WTC11 (cell line): ENCODE results near the gene SMCO1.
A peak's percentile ranks its signal among the peaks of the same experiment; 100 is the strongest.

Experiments
- TF ChIP-seq, protein P1 (sequence below): fragments of 200-600 bp; IDR thresholded peaks from 2 replicates; pipeline ENCODE4 v1.8.0; 2022; ENCODE audit warnings: antibody characterized with exemption
- TF ChIP-seq, protein P2 (sequence below): sonication (generic); formaldehyde crosslinking; conservative IDR thresholded peaks from 2 replicates; pipeline ENCODE4 v1.8.1; 2022; ENCODE audit warnings: mild to moderate bottlenecking, missing genetic modification reagents
- TF ChIP-seq, protein P3 (sequence below): sonication (generic); formaldehyde crosslinking; IDR thresholded peaks from 2 replicates; pipeline ENCODE4 v1.8.1; 2023; ENCODE audit warnings: mild to moderate bottlenecking, missing genetic modification reagents

DNA sequence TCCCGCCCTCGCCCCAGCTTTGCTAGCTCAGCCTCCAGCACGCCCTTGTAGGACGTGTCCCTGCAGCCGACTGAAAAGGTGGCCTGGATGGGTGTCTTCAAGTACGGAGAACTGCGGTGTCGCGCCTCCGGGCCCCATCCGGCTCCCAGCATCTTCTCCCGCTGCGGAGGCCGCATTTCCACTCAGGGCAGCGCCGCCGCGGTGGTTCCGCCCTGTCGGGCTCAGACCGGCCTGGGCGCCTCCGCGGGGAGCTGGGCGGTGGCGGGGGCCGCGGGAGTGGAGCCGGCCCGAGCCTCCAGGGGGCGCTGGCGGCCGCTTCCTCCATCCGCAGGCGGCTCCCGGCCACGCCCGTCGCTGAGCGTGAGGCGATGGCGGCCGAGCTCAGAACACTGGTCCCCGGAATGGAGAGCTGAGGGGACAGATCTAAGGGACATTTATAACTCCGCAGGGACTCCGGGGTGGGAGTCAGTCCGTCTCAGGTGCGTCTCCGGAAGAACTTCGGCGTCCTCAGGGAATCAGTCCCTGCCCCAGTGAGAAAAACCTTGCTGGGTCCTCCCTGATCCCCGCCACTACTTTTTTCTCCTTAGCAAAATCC, 13.6 kb upstream of the SMCO1 start:
- TF ChIP-seq, protein P1, sequence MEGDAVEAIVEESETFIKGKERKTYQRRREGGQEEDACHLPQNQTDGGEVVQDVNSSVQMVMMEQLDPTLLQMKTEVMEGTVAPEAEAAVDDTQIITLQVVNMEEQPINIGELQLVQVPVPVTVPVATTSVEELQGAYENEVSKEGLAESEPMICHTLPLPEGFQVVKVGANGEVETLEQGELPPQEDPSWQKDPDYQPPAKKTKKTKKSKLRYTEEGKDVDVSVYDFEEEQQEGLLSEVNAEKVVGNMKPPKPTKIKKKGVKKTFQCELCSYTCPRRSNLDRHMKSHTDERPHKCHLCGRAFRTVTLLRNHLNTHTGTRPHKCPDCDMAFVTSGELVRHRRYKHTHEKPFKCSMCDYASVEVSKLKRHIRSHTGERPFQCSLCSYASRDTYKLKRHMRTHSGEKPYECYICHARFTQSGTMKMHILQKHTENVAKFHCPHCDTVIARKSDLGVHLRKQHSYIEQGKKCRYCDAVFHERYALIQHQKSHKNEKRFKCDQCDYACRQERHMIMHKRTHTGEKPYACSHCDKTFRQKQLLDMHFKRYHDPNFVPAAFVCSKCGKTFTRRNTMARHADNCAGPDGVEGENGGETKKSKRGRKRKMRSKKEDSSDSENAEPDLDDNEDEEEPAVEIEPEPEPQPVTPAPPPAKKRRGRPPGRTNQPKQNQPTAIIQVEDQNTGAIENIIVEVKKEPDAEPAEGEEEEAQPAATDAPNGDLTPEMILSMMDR = peak; percentile 81
- TF ChIP-seq, protein P2, sequence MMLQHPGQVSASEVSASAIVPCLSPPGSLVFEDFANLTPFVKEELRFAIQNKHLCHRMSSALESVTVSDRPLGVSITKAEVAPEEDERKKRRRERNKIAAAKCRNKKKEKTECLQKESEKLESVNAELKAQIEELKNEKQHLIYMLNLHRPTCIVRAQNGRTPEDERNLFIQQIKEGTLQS = no peak
- TF ChIP-seq, protein P3, sequence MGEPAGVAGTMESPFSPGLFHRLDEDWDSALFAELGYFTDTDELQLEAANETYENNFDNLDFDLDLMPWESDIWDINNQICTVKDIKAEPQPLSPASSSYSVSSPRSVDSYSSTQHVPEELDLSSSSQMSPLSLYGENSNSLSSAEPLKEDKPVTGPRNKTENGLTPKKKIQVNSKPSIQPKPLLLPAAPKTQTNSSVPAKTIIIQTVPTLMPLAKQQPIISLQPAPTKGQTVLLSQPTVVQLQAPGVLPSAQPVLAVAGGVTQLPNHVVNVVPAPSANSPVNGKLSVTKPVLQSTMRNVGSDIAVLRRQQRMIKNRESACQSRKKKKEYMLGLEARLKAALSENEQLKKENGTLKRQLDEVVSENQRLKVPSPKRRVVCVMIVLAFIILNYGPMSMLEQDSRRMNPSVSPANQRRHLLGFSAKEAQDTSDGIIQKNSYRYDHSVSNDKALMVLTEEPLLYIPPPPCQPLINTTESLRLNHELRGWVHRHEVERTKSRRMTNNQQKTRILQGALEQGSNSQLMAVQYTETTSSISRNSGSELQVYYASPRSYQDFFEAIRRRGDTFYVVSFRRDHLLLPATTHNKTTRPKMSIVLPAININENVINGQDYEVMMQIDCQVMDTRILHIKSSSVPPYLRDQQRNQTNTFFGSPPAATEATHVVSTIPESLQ = no peak
